ENCODE measurements around the gene PTPRC.

The PTPRC gene

GRCh38 chr1:198701250-198701649 is 62.4 kb downstream of the PTPRC start:
- Histone ChIP-seq H3K27me3 (ENCODE audit: control insufficient read depth in 1 of 2, insufficient read depth in 2 of 2, low read length in 2 of 2) (no peaks in the 10 kb centered on the region), H3K36me3 (ENCODE audit: control insufficient read depth in 2 of 2, insufficient read depth in 2 of 2, low read length in 2 of 2) (no peaks in the 10 kb centered on the region), H3K4me3 (ENCODE audit: low read length in 2 of 2) (no peak overlapping the region), H3K27ac (ENCODE audit: low read length) (no peak overlapping the region), H3K9ac (ENCODE audit: low read length in 2 of 2) (no peak overlapping the region), H3K4me1 (ENCODE audit: control insufficient read depth, insufficient read depth, low read length) (no peaks in the 10 kb centered on the region), H3K9me3 (ENCODE audit: control insufficient read depth in 2 of 2, low read length in 2 of 2) (no peaks in the 10 kb centered on the region)

GRCh38 chr1:198701766-198702539 is 63.1 kb downstream of the PTPRC start:
- Histone ChIP-seq H3K9ac (ENCODE audit: low read length in 2 of 2) (no peak overlapping the region), H3K27ac (ENCODE audit: low read length) (no peak overlapping the region), H3K27me3 (ENCODE audit: control insufficient read depth in 1 of 2, insufficient read depth in 2 of 2, low read length in 2 of 2) (no peaks in the 10 kb centered on the region), H3K9me3 (ENCODE audit: control insufficient read depth in 2 of 2, low read length in 2 of 2) (no peaks in the 10 kb centered on the region), H3K4me1 (ENCODE audit: control insufficient read depth, insufficient read depth, low read length) (no peaks in the 10 kb centered on the region), H3K4me3 (ENCODE audit: low read length in 2 of 2) (no peak overlapping the region), H3K36me3 (ENCODE audit: control insufficient read depth in 2 of 2, insufficient read depth in 2 of 2, low read length in 2 of 2) (no peaks in the 10 kb centered on the region)

- Histone ChIP-seq H3K27me3 (ENCODE audit: control insufficient read depth in 1 of 2, insufficient read depth in 2 of 2, low read length in 2 of 2) (no peaks in the 10 kb centered on the region), H3K4me3 (ENCODE audit: low read length in 2 of 2) (no peak overlapping the region), H3K4me1 (ENCODE audit: control insufficient read depth, insufficient read depth, low read length) (no peaks in the 10 kb centered on the region), H3K36me3 (ENCODE audit: control insufficient read depth in 2 of 2, insufficient read depth in 2 of 2, low read length in 2 of 2) (no peaks in the 10 kb centered on the region), H3K27ac (ENCODE audit: low read length) (no peak overlapping the region), H3K9ac (ENCODE audit: low read length in 2 of 2) (no peak overlapping the region), H3K9me3 (ENCODE audit: control insufficient read depth in 2 of 2, low read length in 2 of 2) (no peaks in the 10 kb centered on the region)
Observed at GRCh38 chr1:198708761-198709525, 70.1 kb downstream of the PTPRC start.

GRCh38 chr1:198711837-198712236 is 73.0 kb downstream of the PTPRC start:
- Histone ChIP-seq H3K36me3 (ENCODE audit: control insufficient read depth in 2 of 2, insufficient read depth in 2 of 2, low read length in 2 of 2) (no peaks in the 10 kb centered on the region), H3K9me3 (ENCODE audit: control insufficient read depth in 2 of 2, low read length in 2 of 2) (no peaks in the 10 kb centered on the region), H3K27ac (ENCODE audit: low read length) (no peak overlapping the region), H3K4me1 (ENCODE audit: control insufficient read depth, insufficient read depth, low read length) (no peaks in the 10 kb centered on the region), H3K9ac (ENCODE audit: low read length in 2 of 2) (no peak overlapping the region), H3K27me3 (ENCODE audit: control insufficient read depth in 1 of 2, insufficient read depth in 2 of 2, low read length in 2 of 2) (no peaks in the 10 kb centered on the region), H3K4me3 (ENCODE audit: low read length in 2 of 2) (no peak overlapping the region)

GRCh38 chr1:198713081-198713480 is 74.2 kb downstream of the PTPRC start:
- Histone ChIP-seq H3K9me3 (ENCODE audit: control insufficient read depth in 2 of 2, low read length in 2 of 2) (no peaks in the 10 kb centered on the region), H3K4me1 (ENCODE audit: control insufficient read depth, insufficient read depth, low read length) (no peaks in the 10 kb centered on the region), H3K36me3 (ENCODE audit: control insufficient read depth in 2 of 2, insufficient read depth in 2 of 2, low read length in 2 of 2) (no peaks in the 10 kb centered on the region), H3K9ac (ENCODE audit: low read length in 2 of 2) (no peak overlapping the region), H3K4me3 (ENCODE audit: low read length in 2 of 2) (no peak overlapping the region), H3K27me3 (ENCODE audit: control insufficient read depth in 1 of 2, insufficient read depth in 2 of 2, low read length in 2 of 2) (no peaks in the 10 kb centered on the region), H3K27ac (ENCODE audit: low read length) (no peak overlapping the region)

- no peak overlapping the region for H3K4me3 ChIP-seq (ENCODE audit: low read length in 2 of 2)
- no peak overlapping the region for H3K9ac ChIP-seq (ENCODE audit: low read length in 2 of 2)
- H3K4me1 ChIP-seq (ENCODE audit: control insufficient read depth, insufficient read depth, low read length): no peaks in the 10 kb centered on the region
- H3K36me3 ChIP-seq (ENCODE audit: control insufficient read depth in 2 of 2, insufficient read depth in 2 of 2, low read length in 2 of 2): no peaks in the 10 kb centered on the region
- no peak overlapping the region for H3K27ac ChIP-seq (ENCODE audit: low read length)
- H3K9me3 ChIP-seq (ENCODE audit: control insufficient read depth in 2 of 2, low read length in 2 of 2): no peaks in the 10 kb centered on the region
- no peaks in the 10 kb centered on the region for H3K27me3 ChIP-seq (ENCODE audit: control insufficient read depth in 1 of 2, insufficient read depth in 2 of 2, low read length in 2 of 2)
Observed at GRCh38 chr1:198714271-198714670, 75.4 kb downstream of the PTPRC start.

GRCh38 chr1:198716051-198716450 is 77.2 kb downstream of the PTPRC start:
- H3K27ac ChIP-seq (ENCODE audit: low read length): no peak overlapping the region
- no peaks in the 10 kb centered on the region for H3K9me3 ChIP-seq (ENCODE audit: control insufficient read depth in 2 of 2, low read length in 2 of 2)
- no peak overlapping the region for H3K4me3 ChIP-seq (ENCODE audit: low read length in 2 of 2)
- H3K27me3 ChIP-seq (ENCODE audit: control insufficient read depth in 1 of 2, insufficient read depth in 2 of 2, low read length in 2 of 2): no peaks in the 10 kb centered on the region
- no peak overlapping the region for H3K9ac ChIP-seq (ENCODE audit: low read length in 2 of 2)
- no peaks in the 10 kb centered on the region for H3K4me1 ChIP-seq (ENCODE audit: control insufficient read depth, insufficient read depth, low read length)
- H3K36me3 ChIP-seq (ENCODE audit: control insufficient read depth in 2 of 2, insufficient read depth in 2 of 2, low read length in 2 of 2): no peaks in the 10 kb centered on the region

GRCh38 chr1:198717510-198717909 is 78.7 kb downstream of the PTPRC start:
- no peak overlapping the region for H3K4me3 ChIP-seq (ENCODE audit: low read length in 2 of 2)
- no peaks in the 10 kb centered on the region for H3K27me3 ChIP-seq (ENCODE audit: control insufficient read depth in 1 of 2, insufficient read depth in 2 of 2, low read length in 2 of 2)
- H3K27ac ChIP-seq (ENCODE audit: low read length): no peak overlapping the region
- no peaks in the 10 kb centered on the region for H3K9me3 ChIP-seq (ENCODE audit: control insufficient read depth in 2 of 2, low read length in 2 of 2)
- no peaks in the 10 kb centered on the region for H3K4me1 ChIP-seq (ENCODE audit: control insufficient read depth, insufficient read depth, low read length)
- no peaks in the 10 kb centered on the region for H3K36me3 ChIP-seq (ENCODE audit: control insufficient read depth in 2 of 2, insufficient read depth in 2 of 2, low read length in 2 of 2)
- H3K9ac ChIP-seq (ENCODE audit: low read length in 2 of 2): no peak overlapping the region

GRCh38 chr1:198723127-198723526 is 84.3 kb downstream of the PTPRC start:
- Histone ChIP-seq H3K9me3 (ENCODE audit: control insufficient read depth in 2 of 2, low read length in 2 of 2) (no peaks in the 10 kb centered on the region), H3K4me3 (ENCODE audit: low read length in 2 of 2) (no peak overlapping the region), H3K27ac (ENCODE audit: low read length) (no peak overlapping the region), H3K27me3 (ENCODE audit: control insufficient read depth in 1 of 2, insufficient read depth in 2 of 2, low read length in 2 of 2) (no peaks in the 10 kb centered on the region), H3K4me1 (ENCODE audit: control insufficient read depth, insufficient read depth, low read length) (no peaks in the 10 kb centered on the region), H3K36me3 (ENCODE audit: control insufficient read depth in 2 of 2, insufficient read depth in 2 of 2, low read length in 2 of 2) (no peaks in the 10 kb centered on the region), H3K9ac (ENCODE audit: low read length in 2 of 2) (no peak overlapping the region)

GRCh38 chr1:198725090-198725489 is 86.2 kb downstream of the PTPRC start:
- Histone ChIP-seq H3K27me3 (ENCODE audit: control insufficient read depth in 1 of 2, insufficient read depth in 2 of 2, low read length in 2 of 2) (no peaks in the 10 kb centered on the region), H3K27ac (ENCODE audit: low read length) (no peak overlapping the region), H3K9ac (ENCODE audit: low read length in 2 of 2) (no peak overlapping the region), H3K4me3 (ENCODE audit: low read length in 2 of 2) (no peak overlapping the region), H3K9me3 (ENCODE audit: control insufficient read depth in 2 of 2, low read length in 2 of 2) (no peaks in the 10 kb centered on the region), H3K36me3 (ENCODE audit: control insufficient read depth in 2 of 2, insufficient read depth in 2 of 2, low read length in 2 of 2) (no peaks in the 10 kb centered on the region), H3K4me1 (ENCODE audit: control insufficient read depth, insufficient read depth, low read length) (no peaks in the 10 kb centered on the region)

GRCh38 chr1:198726455-198726854 is 87.6 kb downstream of the PTPRC start:
- H3K27ac ChIP-seq (ENCODE audit: low read length): no peak overlapping the region
- H3K9ac ChIP-seq (ENCODE audit: low read length in 2 of 2): no peak overlapping the region
- H3K9me3 ChIP-seq (ENCODE audit: control insufficient read depth in 2 of 2, low read length in 2 of 2): no peaks in the 10 kb centered on the region
- H3K27me3 ChIP-seq (ENCODE audit: control insufficient read depth in 1 of 2, insufficient read depth in 2 of 2, low read length in 2 of 2): no peaks in the 10 kb centered on the region
- H3K4me3 ChIP-seq (ENCODE audit: low read length in 2 of 2): no peak overlapping the region
- H3K4me1 ChIP-seq (ENCODE audit: control insufficient read depth, insufficient read depth, low read length): no peaks in the 10 kb centered on the region
- no peaks in the 10 kb centered on the region for H3K36me3 ChIP-seq (ENCODE audit: control insufficient read depth in 2 of 2, insufficient read depth in 2 of 2, low read length in 2 of 2)
